Breast epithelium (tissue), 4 donors: ENCODE results near the gene MAD1L1. TPM values are rescaled to one million over a fixed set of nuclear protein-coding genes. Genes with fewer than 3 reads are reported as not detected.

Experiments
- DNase-seq, 2 donors: peaks; one replicate each; pipeline ENCODE4 v3.0.0-alpha.2; 2019; ENCODE audit warnings: low spot score in 2 of 2
- H3K27ac ChIP-seq, 2 donors: fragments of 200-600 bp; sonication (generic) in 1 of 2; one replicate each; pipeline ENCODE4 v1.5.1; 2016 to 2019; ENCODE audit warnings: mild to moderate bottlenecking in 1 of 2
- H3K27me3 ChIP-seq, 2 donors: fragments of 200-600 bp; sonication (generic) in 1 of 2; one replicate each; pipeline versions ENCODE4 v1.5.1 to v1.6.0; 2017 to 2019; ENCODE audit warnings: control low read depth in 1 of 2, mild to moderate bottlenecking in 1 of 2
- H3K36me3 ChIP-seq: fragments of 200-600 bp; one replicate; pipeline ENCODE4 v1.5.1; 2019
- H3K4me1 ChIP-seq, 2 donors: fragments of 200-600 bp; sonication (generic); one replicate each; pipeline ENCODE4 v1.5.1; 2016 to 2019; ENCODE audit warnings: control low read depth in 1 of 2
- H3K4me3 ChIP-seq, 3 donors: fragments of 200-600 bp; sonication (generic); 1 replicate in 2 of 3; 2 replicates in 1 of 3; pipeline ENCODE4 v1.5.1; 2016 to 2019; ENCODE audit warnings: mild to moderate bottlenecking in 3 of 3, moderate library complexity in 2 of 3
- H3K9me3 ChIP-seq, 2 donors: fragments of 200-600 bp; sonication (generic) in 1 of 2; one replicate each; pipeline ENCODE4 v1.5.1; 2016 to 2019; ENCODE audit warnings: control low read depth in 1 of 2
- POLR2A ChIP-seq: fragments of 450-650 bp; IDR thresholded peaks from one replicate; pipeline ENCODE4 v1.6.1; 2016; ENCODE audit warnings: antibody characterized with exemption, mild to moderate bottlenecking, moderate library complexity
- POLR2AphosphoS5 ChIP-seq, 3 donors: sonication (generic); formaldehyde crosslinking; IDR thresholded peaks; one replicate each; pipeline ENCODE4 v1.6.1; 2017; ENCODE audit warnings: antibody characterized with exemption in 3 of 3
- intact Hi-C: fragments of 100-400 bp; cut with DNase I; formaldehyde crosslinking; loops from one replicate; pipeline ENCODE4 v1.15.1; 2023; ENCODE audit warnings: low total_unique reads
- total RNA-seq, 3 donors: library from RNA; depleted of rRNA; stranded (reverse); fragments of >200 nt; gene quantifications; one replicate each; pipeline ENCODE4 v1.1.0, GENCODE V29; 2016
- TF ChIP-seq, protein P1 (sequence below), 3 donors: fragments of 450-650 bp; IDR thresholded peaks; one replicate each; pipeline ENCODE4 v1.5.1; 2016 to 2017; ENCODE audit warnings: antibody characterized with exemption in 3 of 3, mild to moderate bottlenecking in 3 of 3, moderate library complexity in 3 of 3

MAD1L1 gene
- total RNA-seq, 3 donors from 2014 or later: 27.7 to 33.9 (median 28.8) TPM

DNA sequence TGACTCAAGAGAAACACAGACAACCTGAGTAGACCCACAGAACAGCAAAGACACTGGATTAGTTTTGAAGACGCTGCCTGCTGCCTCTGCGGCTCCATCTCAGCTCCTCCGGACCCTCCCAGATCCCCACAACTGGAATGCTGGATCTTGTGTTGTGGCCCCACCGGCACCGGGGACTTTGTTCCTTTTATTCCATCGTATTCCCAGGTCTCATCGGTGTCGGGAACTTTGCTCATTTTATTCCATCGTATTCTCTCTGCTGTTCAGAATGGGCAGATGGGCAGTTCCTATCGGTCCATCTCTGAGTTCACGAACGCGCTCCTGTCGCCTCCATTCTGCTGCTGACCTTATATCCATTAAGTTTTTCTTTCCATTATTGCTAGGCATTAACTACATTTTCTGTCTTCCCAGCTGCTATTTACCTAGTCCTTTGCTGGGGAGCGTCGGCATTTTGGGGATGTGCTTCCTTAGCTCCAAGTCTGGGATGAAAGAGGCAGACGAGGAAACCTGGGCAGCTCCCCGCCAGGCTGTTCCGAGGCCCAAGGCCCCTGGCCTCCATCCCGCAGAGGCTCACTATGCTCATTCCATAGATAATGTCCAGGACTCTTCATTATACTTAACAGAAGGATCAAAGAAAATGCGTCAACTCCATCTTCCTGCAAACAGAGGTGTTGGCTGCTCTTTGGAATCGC is 192.4 kb downstream of the MAD1L1 start:
- Histone ChIP-seq H3K27ac (no peak overlapping the region), H3K36me3 (no peaks in the 10 kb centered on the region), H3K9me3 (no peaks in the 10 kb centered on the region), H3K4me3 (no peak overlapping the region), H3K4me1 (no peaks in the 10 kb centered on the region), H3K27me3 (no peaks in the 10 kb centered on the region)
- intact Hi-C loops: no loop called here
- DNase-seq: no peak
- TF ChIP-seq POLR2A: no peak
- no peak for TF ChIP-seq POLR2AphosphoS5 (IDR thresholded peaks at IDR 0.05)
- TF ChIP-seq, protein P1, sequence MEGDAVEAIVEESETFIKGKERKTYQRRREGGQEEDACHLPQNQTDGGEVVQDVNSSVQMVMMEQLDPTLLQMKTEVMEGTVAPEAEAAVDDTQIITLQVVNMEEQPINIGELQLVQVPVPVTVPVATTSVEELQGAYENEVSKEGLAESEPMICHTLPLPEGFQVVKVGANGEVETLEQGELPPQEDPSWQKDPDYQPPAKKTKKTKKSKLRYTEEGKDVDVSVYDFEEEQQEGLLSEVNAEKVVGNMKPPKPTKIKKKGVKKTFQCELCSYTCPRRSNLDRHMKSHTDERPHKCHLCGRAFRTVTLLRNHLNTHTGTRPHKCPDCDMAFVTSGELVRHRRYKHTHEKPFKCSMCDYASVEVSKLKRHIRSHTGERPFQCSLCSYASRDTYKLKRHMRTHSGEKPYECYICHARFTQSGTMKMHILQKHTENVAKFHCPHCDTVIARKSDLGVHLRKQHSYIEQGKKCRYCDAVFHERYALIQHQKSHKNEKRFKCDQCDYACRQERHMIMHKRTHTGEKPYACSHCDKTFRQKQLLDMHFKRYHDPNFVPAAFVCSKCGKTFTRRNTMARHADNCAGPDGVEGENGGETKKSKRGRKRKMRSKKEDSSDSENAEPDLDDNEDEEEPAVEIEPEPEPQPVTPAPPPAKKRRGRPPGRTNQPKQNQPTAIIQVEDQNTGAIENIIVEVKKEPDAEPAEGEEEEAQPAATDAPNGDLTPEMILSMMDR (IDR thresholded peaks at IDR 0.05): no peak

DNA sequence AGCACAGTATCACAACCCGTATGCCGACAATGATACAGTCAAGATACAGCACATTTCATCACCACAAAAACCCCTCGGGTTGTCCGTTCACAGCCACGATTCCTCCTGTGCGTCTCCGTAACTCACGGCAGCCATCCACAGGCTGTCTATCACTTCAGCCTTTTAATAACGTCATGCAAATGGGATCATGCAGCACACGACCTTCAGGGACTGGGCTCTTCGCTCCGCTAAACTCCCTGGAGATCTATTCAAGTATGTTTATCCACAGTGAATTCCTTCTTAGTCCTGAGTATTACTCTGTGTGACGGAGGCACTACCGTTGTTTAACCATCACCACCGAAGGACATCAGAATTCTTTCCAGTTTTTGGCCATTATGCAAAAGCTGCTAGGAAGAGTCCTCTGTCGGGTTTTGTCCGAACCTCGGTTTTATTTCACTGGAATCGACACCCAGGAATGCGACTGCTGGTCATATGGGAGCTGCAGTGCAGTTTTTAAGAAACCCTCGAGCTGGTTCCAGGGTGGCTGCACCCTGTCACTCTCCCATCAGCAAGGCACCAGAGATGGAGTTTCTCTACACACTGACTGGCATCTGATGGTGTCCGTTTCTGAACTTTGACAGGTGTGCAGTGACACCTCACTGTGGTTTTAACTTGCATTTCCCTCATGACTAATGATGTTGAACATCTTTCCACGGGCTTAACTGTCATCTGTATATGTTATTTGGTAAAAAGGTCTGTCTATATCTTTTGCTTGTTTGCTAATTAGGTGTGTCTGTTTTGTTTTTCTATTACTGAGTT is 193.6 kb downstream of the MAD1L1 start:
- Histone ChIP-seq H3K27me3 (no peaks in the 10 kb centered on the region), H3K9me3 (no peaks in the 10 kb centered on the region), H3K4me3 (no peak overlapping the region), H3K36me3 (no peaks in the 10 kb centered on the region), H3K4me1 (no peaks in the 10 kb centered on the region), H3K27ac (no peak overlapping the region)
- DNase-seq: no peak
- TF ChIP-seq POLR2AphosphoS5 (IDR thresholded peaks at IDR 0.05) (no peak), POLR2A (no peak)
- TF ChIP-seq, protein P1 (IDR thresholded peaks at IDR 0.05): no peak
- intact Hi-C loops: no loop called here

DNA sequence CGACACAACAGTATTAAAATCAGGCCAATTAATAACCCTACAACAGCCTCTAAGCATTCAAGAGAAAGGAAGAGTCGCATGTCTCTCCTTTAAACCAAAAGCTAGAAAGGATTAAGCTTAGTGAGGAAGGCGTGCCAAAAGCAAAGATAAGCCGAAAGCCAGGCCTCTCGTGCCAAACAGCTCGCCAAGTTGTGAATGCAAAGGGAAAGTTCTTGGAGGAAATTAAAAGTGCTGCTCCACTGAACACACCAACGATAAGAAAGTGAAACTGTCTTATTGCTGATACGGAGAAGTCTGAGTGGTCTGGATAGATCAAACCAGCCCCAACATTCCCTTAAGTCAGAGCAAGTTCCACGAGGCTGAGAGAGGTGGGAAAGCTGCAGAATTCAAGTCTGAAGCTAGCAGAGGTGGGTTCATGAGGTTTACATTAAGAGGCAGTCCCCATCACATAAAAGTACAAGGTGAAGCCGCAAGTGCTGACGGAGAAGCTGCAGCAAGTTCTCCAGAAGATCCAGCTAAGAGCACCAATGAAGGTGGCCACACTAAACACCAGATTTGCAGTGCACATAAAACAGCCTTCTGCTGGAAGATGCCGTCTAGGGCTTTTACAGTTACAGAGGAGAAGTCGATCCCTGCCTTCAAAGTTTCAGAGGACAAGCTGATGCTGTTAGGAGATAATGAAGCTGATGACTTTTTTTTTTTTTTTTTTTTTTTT is 194.8 kb downstream of the MAD1L1 start:
- TF ChIP-seq POLR2AphosphoS5 (IDR thresholded peaks at IDR 0.05): no peak
- no peak for TF ChIP-seq POLR2A
- TF ChIP-seq, protein P1 (IDR thresholded peaks at IDR 0.05): no peak
- no peak for DNase-seq
- Histone ChIP-seq H3K27ac (peak overlapping the region; percentile 15 to 29), H3K4me1 (no peaks in the 10 kb centered on the region), H3K27me3 (no peaks in the 10 kb centered on the region), H3K4me3 (peak overlapping the region; percentile 30 to 54 (median 32)), H3K36me3 (no peaks in the 10 kb centered on the region), H3K9me3 (no peaks in the 10 kb centered on the region)
- intact Hi-C loops: no loop called here

DNA sequence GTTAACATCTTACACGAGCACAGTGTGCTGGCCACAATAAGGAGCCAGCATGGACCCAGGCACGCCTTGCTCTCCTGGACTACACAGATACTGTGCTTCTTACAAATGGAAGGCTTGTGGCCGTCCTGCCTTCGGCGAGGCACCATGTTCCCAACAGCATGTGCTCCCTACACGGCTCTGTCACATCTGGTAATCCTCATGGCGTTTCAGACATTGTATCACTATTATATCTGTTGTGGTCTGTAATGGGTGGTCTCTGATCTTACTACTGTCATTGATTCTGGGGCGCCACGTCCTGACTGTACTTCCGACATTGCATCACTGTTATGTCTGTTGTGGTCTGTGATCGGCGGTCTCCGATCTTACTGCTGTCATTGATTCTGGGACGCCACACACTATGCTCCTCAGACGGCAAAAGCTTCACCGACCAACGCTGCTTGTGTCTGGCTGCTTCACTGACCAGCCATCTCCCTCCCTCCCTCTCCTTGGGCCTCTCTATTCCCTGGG is 195.4 kb downstream of the MAD1L1 start:
- H3K4me1 ChIP-seq: no peaks in the 10 kb centered on the region
- no peaks in the 10 kb centered on the region for H3K9me3 ChIP-seq
- no peak for DNase-seq
- peak overlapping the region; percentile 15 to 29 for H3K27ac ChIP-seq
- H3K4me3 ChIP-seq: peak overlapping the region; percentile 30 to 54 (median 32)
- H3K27me3 ChIP-seq: no peaks in the 10 kb centered on the region
- H3K36me3 ChIP-seq: no peaks in the 10 kb centered on the region
- TF ChIP-seq POLR2AphosphoS5 (IDR thresholded peaks at IDR 0.05): no peak
- TF ChIP-seq, protein P1 (IDR thresholded peaks at IDR 0.05): no peak
- TF ChIP-seq POLR2A: no peak
- intact Hi-C loops: no loop called here
